ENCODE measurements around the gene KMT2E.
"Not testable (repeated sequence)": the region's sequence is repeated elsewhere in the genome, so short reads cannot be mapped to it uniquely, and the experiment has no call there.

Gene KMT2E

GRCh38 chr7:105013816-105014692 is at the start of gene KMT2E:
KMT2E (plus strand) TSS chr7:105014205; CDS start chr7:105040953, 26,748 bp downstream.
- DNase-seq = peak; percentile 91

- no peak for DNase-seq
Measured at GRCh38 chr7:104964626-104965236, 49.3 kb upstream of the KMT2E start.

- no peak for DNase-seq
Measured at GRCh38 chr7:104966022-104966421, 48.0 kb upstream of the KMT2E start.

- no peak for DNase-seq
Measured at GRCh38 chr7:104967088-104967487, 46.9 kb upstream of the KMT2E start.

- DNase-seq = no peak
Measured at GRCh38 chr7:104967595-104967994, 46.4 kb upstream of the KMT2E start.

- no peak for DNase-seq
Measured at GRCh38 chr7:104968648-104969047, 45.4 kb upstream of the KMT2E start.

GRCh38 chr7:104969183-104969582 is 44.8 kb upstream of the KMT2E start:
- DNase-seq = no peak

- DNase-seq = peak; percentile 15
Measured at GRCh38 chr7:104971290-104972071, 42.5 kb upstream of the KMT2E start.

- DNase-seq = no peak
Measured at GRCh38 chr7:104972500-104972899, 41.5 kb upstream of the KMT2E start.

- no peak for DNase-seq
Measured at GRCh38 chr7:104973227-104973626, 40.8 kb upstream of the KMT2E start.

GRCh38 chr7:104973909-104974415 is 40.0 kb upstream of the KMT2E start:
- DNase-seq = no peak

- DNase-seq = not testable (repeated sequence)
Measured at GRCh38 chr7:104975553-104975952, 38.5 kb upstream of the KMT2E start.

- DNase-seq = no peak
Measured at GRCh38 chr7:104976966-104977636, 36.9 kb upstream of the KMT2E start.

- no peak for DNase-seq
Measured at GRCh38 chr7:104978460-104978859, 35.5 kb upstream of the KMT2E start.

- no peak for DNase-seq
Measured at GRCh38 chr7:104979167-104979841, 34.7 kb upstream of the KMT2E start.

- no peak for DNase-seq
Measured at GRCh38 chr7:104980440-104980839, 33.6 kb upstream of the KMT2E start.

- peak; percentile 74 for DNase-seq
Measured at GRCh38 chr7:104980841-104981671, 32.9 kb upstream of the KMT2E start.

- no peak for DNase-seq
Measured at GRCh38 chr7:104981672-104982037, 32.4 kb upstream of the KMT2E start.

GRCh38 chr7:104982308-104983075 is 31.5 kb upstream of the KMT2E start:
- no peak for DNase-seq

GRCh38 chr7:104983076-104983577 is 30.9 kb upstream of the KMT2E start:
- peak; percentile 47 for DNase-seq
